Peyer's patch (tissue), 4 donors: Measurements from ENCODE around the gene POC1A.

Experiments used
- POLR2A ChIP-seq, 2 donors: fragments of 450-650 bp; IDR thresholded peaks; one replicate each; pipeline ENCODE4 v1.5.1; 2017; ENCODE audit warnings: antibody characterized with exemption in 2 of 2, mild to moderate bottlenecking in 2 of 2, moderate library complexity in 2 of 2
- TF ChIP-seq, protein P1 (sequence below), 6 experiments: fragments of 450-650 bp in 4 of 6; fragments of 200-600 bp in 2 of 6; sonication (generic) in 1 of 6; IDR thresholded peaks; one replicate each; pipeline ENCODE4 v1.5.1; 2017 to 2019; ENCODE audit warnings: antibody characterized with exemption in 6 of 6, mild to moderate bottlenecking in 3 of 6, moderate library complexity in 1 of 6

DNA sequence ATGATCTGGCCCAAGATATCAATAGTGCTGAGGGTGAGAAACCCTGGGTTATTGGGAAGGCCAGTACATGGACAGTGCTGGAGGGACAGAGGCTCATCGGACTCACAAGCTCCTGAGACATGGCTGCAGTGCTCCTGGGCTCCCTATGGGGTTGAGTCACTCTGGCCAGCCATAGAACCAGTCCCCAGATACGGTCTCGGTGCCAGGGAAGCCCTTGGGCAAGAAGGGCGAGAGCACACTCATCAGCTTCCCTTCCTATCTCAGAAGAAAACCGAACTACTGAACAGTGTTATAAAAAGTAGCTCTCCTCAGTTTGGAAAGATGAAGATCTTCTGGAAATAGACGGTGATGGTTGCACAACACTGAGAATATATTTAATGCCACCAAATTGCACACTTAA, 34.4 kb downstream of the POC1A start:
- TF ChIP-seq, protein P1, sequence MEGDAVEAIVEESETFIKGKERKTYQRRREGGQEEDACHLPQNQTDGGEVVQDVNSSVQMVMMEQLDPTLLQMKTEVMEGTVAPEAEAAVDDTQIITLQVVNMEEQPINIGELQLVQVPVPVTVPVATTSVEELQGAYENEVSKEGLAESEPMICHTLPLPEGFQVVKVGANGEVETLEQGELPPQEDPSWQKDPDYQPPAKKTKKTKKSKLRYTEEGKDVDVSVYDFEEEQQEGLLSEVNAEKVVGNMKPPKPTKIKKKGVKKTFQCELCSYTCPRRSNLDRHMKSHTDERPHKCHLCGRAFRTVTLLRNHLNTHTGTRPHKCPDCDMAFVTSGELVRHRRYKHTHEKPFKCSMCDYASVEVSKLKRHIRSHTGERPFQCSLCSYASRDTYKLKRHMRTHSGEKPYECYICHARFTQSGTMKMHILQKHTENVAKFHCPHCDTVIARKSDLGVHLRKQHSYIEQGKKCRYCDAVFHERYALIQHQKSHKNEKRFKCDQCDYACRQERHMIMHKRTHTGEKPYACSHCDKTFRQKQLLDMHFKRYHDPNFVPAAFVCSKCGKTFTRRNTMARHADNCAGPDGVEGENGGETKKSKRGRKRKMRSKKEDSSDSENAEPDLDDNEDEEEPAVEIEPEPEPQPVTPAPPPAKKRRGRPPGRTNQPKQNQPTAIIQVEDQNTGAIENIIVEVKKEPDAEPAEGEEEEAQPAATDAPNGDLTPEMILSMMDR (IDR thresholded peaks at IDR 0.05): no peak
- no peak for TF ChIP-seq POLR2A (IDR thresholded peaks at IDR 0.05)
